Common myeloid progenitor, CD34-positive (primary cell): ENCODE measurements around the gene SLC11A1.

ENCODE experiments used
- CTCF ChIA-PET: fragments of 350-600 bp; sonication (Branson Sonifier 250); formaldehyde crosslinking; loops from one replicate; lab custom pipeline; 2021; ENCODE audit warnings: antibody characterized with exemption; lab: Charles Lee
- POLR2A ChIA-PET: fragments of 350-600 bp; sonication (Branson Sonifier 250); formaldehyde crosslinking; loops from one replicate; lab custom pipeline; 2021; ENCODE audit warnings: antibody characterized with exemption; lab: Charles Lee
- DNase-seq, 3 donors: peaks; one replicate each; pipeline versions ENCODE4 v3.0.0 to v3.0.0-alpha.2; 2013
- H3K27ac ChIP-seq, 2 experiments: 1 replicate in 1 of 2; 2 replicates in 1 of 2; pipeline ENCODE4 v1.7.0; 2013; ENCODE audit warnings: inconsistent platforms in 2 of 2, low read length in 2 of 2, mild to moderate bottlenecking in 2 of 2, low read depth in 1 of 2, moderate library complexity in 1 of 2; ENCODE audit not compliant: severe bottlenecking in 2 of 2, insufficient read depth in 1 of 2, poor library complexity in 1 of 2
- H3K27me3 ChIP-seq, 5 experiments: replicated peaks in 2 of 5; 1 replicate in 3 of 5; 2 replicates in 2 of 5; pipeline versions ENCODE4 v1.6.1 to v1.7.0; 2013; ENCODE audit warnings: low read length in 4 of 5, mild to moderate bottlenecking in 2 of 5, moderate library complexity in 2 of 5, inconsistent platforms in 1 of 5; ENCODE audit not compliant: insufficient read depth in 5 of 5, control insufficient read depth in 4 of 5
- H3K36me3 ChIP-seq, 4 experiments: 1 replicate in 2 of 4; 2 replicates in 2 of 4; pipeline versions ENCODE4 v1.6.1 to v1.7.0; 2013; ENCODE audit warnings: low read length in 3 of 4, control low read depth in 1 of 4, mild to moderate bottlenecking in 1 of 4; ENCODE audit not compliant: control insufficient read depth in 4 of 4, insufficient read depth in 4 of 4
- H3K4me1 ChIP-seq, 4 experiments: 1 replicate in 3 of 4; 2 replicates in 1 of 4; pipeline versions ENCODE4 v1.6.1 to v1.7.1; 2013; ENCODE audit warnings: low read length in 3 of 4, mild to moderate bottlenecking in 3 of 4, control low read depth in 1 of 4, inconsistent platforms in 1 of 4, moderate library complexity in 1 of 4; ENCODE audit not compliant: control insufficient read depth in 4 of 4, insufficient read depth in 4 of 4; ENCODE audit errors: control extremely low read depth in 1 of 4
- H3K4me3 ChIP-seq, 7 experiments: 1 replicate in 4 of 7; 2 replicates in 3 of 7; pipeline versions ENCODE4 v1.5.1 to v1.7.0; 2013; ENCODE audit warnings: mild to moderate bottlenecking in 7 of 7, low read length in 6 of 7, moderate library complexity in 6 of 7, inconsistent platforms in 2 of 7, low read depth in 2 of 7, control low read depth in 1 of 7; ENCODE audit not compliant: insufficient read depth in 4 of 7, control insufficient read depth in 1 of 7; ENCODE audit errors: extremely low read depth in 1 of 7
- H3K9me3 ChIP-seq, 5 experiments: 1 replicate in 4 of 5; 2 replicates in 1 of 5; pipeline versions ENCODE4 v1.6.1 to v1.7.1; 2013; ENCODE audit warnings: low read length in 4 of 5, mild to moderate bottlenecking in 2 of 5, inconsistent platforms in 1 of 5, low read depth in 1 of 5, moderate library complexity in 1 of 5; ENCODE audit not compliant: control insufficient read depth in 4 of 5, insufficient read depth in 2 of 5; ENCODE audit errors: control extremely low read depth in 1 of 5
- WGBS: methylation state at CpG from one replicate; pipeline ENCODE4 v1.1.5; 2013; ENCODE audit not compliant: insufficient coverage; 5-methylcytosine and 5-hydroxymethylcytosine counted together

Gene SLC11A1

DNA sequence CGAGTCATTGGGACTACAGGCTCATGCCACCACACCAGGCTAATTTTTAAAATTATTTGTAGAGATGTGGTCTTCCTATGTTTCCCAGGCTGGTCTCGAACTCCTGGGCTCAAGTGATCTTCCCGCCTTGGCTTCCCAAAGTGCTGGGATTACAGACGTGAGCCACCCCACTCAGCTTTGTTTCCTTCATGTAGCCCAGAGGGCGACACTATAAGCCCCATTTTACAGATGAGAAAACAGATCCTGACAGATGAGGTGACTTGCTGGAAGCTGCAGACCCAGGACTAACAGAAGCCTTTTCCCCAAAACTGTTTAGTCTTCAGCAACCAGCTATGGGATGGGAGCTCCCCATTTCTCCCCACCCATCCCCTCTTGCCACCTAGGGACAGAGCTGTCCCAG, 10.4 kb downstream of the SLC11A1 start:
- no peak overlapping the region for H3K4me3 ChIP-seq
- H3K9me3 ChIP-seq = no peaks in the 10 kb centered on the region
- ChIA-PET CTCF (interaction anchor here (1.2 to 6.1 kb wide), 7 partner anchors 9 to 119 kb away, joined by 4 to 70 read pairs (median 17); partner anchors contain the start of genes AAMP, CATIP, PNKD and SLC11A1), POLR2A (interaction anchor here (0.6 kb wide), 1 partner anchor 99 kb away, joined by 4 read pairs; no protein-coding TSS in a partner anchor)
- H3K4me1 ChIP-seq = peaks cover 2 to 49% (median 43%) of the 10 kb centered on the region in 4 experiments
- no peak for DNase-seq
- 86% methylated on average over 2 of the region's 5 CpGs for WGBS
- no peaks in the 10 kb centered on the region for H3K36me3 ChIP-seq
- H3K27ac ChIP-seq = no peak overlapping the region
- H3K27me3 ChIP-seq = no peaks in the 10 kb centered on the region

- no peak for DNase-seq
- CTCF ChIA-PET = interaction anchor here (1.2 to 6.1 kb wide), 10 partner anchors 10 to 120 kb away, joined by 3 to 70 read pairs (median 16); partner anchors contain the start of genes AAMP, CATIP, PNKD and SLC11A1
- Histone ChIP-seq H3K9me3 (no peaks in the 10 kb centered on the region), H3K27ac (no peak overlapping the region), H3K4me1 (peaks cover 2 to 51% (median 43%) of the 10 kb centered on the region in 4 experiments), H3K4me3 (no peak overlapping the region), H3K36me3 (no peaks in the 10 kb centered on the region), H3K27me3 (no peaks in the 10 kb centered on the region)
- WGBS = 90% methylated on average over 13 of the region's 16 CpGs
- POLR2A ChIA-PET = no interaction called here
Measured at GRCh38 chr2:218392891-218393462, 10.9 kb downstream of the SLC11A1 start.

- 43% methylated on average over 7 of the region's 8 CpGs for WGBS
- Histone ChIP-seq H3K27me3 (no peaks in the 10 kb centered on the region), H3K9me3 (no peaks in the 10 kb centered on the region), H3K36me3 (no peaks in the 10 kb centered on the region), H3K4me3 (no peak overlapping the region), H3K27ac (peak overlapping the region in 1 of 2 experiments; percentile 39), H3K4me1 (peaks cover 2 to 58% (median 50%) of the 10 kb centered on the region in 4 experiments)
- POLR2A ChIA-PET = interaction anchor here (1.0 to 1.2 kb wide), 2 partner anchors 25 to 27 kb away, joined by 4 to 6 read pairs; no protein-coding TSS in a partner anchor
- CTCF ChIA-PET = interaction anchor here (0.6 to 6.1 kb wide), 16 partner anchors 10 to 134 kb away, joined by 3 to 70 read pairs (median 6); partner anchors contain the start of genes AAMP, CATIP, PNKD and SLC11A1
- DNase-seq = peak in 2 of 3 donors; percentile 65 to 74
Measured at GRCh38 chr2:218393750-218394290, 11.7 kb downstream of the SLC11A1 start.

DNA sequence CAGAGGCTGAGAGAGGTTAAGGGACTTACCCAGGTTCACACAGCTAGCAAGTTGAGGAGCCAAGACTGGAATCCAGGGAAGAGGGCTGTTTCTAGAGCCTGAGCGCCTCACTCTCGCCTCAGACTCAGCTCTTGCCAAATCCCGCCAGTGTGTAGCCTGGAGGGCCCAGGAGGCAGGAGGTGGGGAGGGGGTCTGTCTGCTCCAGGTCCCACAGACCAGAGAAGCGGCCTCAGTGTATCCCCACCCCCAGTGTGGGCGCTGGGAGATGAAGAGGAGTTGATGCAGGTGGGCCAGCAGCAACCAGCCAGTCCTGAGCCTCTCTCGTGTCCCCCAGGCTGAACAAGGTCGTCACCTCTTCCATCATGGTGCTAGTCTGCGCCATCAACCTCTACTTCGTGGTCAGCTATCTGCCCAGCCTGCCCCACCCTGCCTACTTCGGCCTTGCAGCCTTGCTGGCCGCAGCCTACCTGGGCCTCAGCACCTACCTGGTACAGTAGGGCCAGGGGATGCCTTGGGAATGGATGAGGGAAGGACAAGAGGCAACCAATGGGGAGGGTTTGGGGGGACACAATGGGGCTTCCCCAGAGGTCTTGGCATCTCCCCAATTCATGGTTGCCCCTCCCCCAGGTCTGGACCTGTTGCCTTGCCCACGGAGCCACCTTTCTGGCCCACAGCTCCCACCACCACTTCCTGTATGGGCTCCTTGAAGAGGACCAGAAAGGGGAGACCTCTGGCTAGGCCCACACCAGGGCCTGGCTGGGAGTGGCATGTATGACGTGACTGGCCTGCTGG, 12.4 kb downstream of the SLC11A1 start:
- H3K36me3 ChIP-seq = no peaks in the 10 kb centered on the region
- H3K4me3 ChIP-seq = peak overlapping the region in 1 of 7 experiments; percentile 23
- no peaks in the 10 kb centered on the region for H3K9me3 ChIP-seq
- POLR2A ChIA-PET = interaction anchor here (1.0 to 1.2 kb wide), 2 partner anchors 26 to 27 kb away, joined by 4 to 6 read pairs; no protein-coding TSS in a partner anchor
- peaks cover 2 to 64% (median 57%) of the 10 kb centered on the region in 4 experiments for H3K4me1 ChIP-seq
- CTCF ChIA-PET = interaction anchor here (0.6 to 6.1 kb wide), 19 partner anchors 8 to 134 kb away, joined by 3 to 70 read pairs (median 4); partner anchors contain the start of genes AAMP, CATIP, PNKD and SLC11A1
- peak in 2 of 3 donors; percentile 81 for DNase-seq
- no peaks in the 10 kb centered on the region for H3K27me3 ChIP-seq
- 85% methylated on average over 12 of the region's 13 CpGs for WGBS
- peak overlapping the region in 1 of 2 experiments; percentile 57 for H3K27ac ChIP-seq

DNA sequence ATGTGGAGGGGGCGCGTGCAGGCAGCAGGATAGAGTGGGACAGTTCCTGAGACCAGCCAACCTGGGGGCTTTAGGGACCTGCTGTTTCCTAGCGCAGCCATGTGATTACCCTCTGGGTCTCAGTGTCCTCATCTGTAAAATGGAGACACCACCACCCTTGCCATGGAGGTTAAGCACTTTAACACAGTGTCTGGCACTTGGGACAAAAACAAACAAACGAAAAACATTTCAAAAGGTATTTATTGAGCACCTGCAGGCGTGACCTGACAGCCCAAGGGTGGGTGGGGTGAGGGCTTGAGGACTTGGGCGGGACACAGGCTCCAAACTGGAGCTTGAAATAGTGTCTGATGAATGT, 13.0 kb downstream of the SLC11A1 start:
- POLR2A ChIA-PET = interaction anchor here (1.0 kb wide), 1 partner anchor 28 kb away, joined by 4 read pairs; no protein-coding TSS in a partner anchor
- Histone ChIP-seq H3K4me1 (peaks cover 2 to 60% (median 57%) of the 10 kb centered on the region in 4 experiments), H3K27ac (peak overlapping the region in 1 of 2 experiments; percentile 57), H3K36me3 (no peaks in the 10 kb centered on the region), H3K9me3 (no peaks in the 10 kb centered on the region), H3K27me3 (no peaks in the 10 kb centered on the region), H3K4me3 (peak overlapping the region in 1 of 7 experiments; percentile 59)
- CTCF ChIA-PET = interaction anchor here (0.8 to 6.1 kb wide), 12 partner anchors 9 to 122 kb away, joined by 3 to 70 read pairs (median 8); partner anchors contain the start of genes AAMP, CATIP, PNKD and TMBIM1
- WGBS = 89% methylated on average over 3 of the region's 6 CpGs
- no peak for DNase-seq

- Histone ChIP-seq H3K4me1 (peaks cover 2 to 60% (median 57%) of the 10 kb centered on the region in 4 experiments), H3K4me3 (peak overlapping the region in 4 of 7 experiments; percentile 29 to 85 (median 54)), H3K36me3 (no peaks in the 10 kb centered on the region), H3K27ac (peak overlapping the region in 1 of 2 experiments; percentile 57), H3K27me3 (no peaks in the 10 kb centered on the region), H3K9me3 (no peaks in the 10 kb centered on the region)
- CTCF ChIA-PET = interaction anchor here (0.8 to 6.1 kb wide), 15 partner anchors 9 to 122 kb away, joined by 3 to 70 read pairs (median 8); partner anchors contain the start of genes AAMP, CATIP, PNKD and TMBIM1
- DNase-seq = no peak
- POLR2A ChIA-PET = interaction anchor here (0.6 to 5.3 kb wide), 6 partner anchors 27 to 125 kb away, joined by 3 to 37 read pairs (median 6); partner anchors contain the start of genes AAMP and PNKD
- 73% methylated on average over 15 of the region's 16 CpGs for WGBS
Measured at GRCh38 chr2:218395456-218395825, 13.4 kb downstream of the SLC11A1 start.
